ENCODE results near the gene EXOC6B. TPM values are rescaled to one million over a fixed set of nuclear protein-coding genes. Genes with fewer than 3 reads are reported as not detected.

EXOC6B gene
- total RNA-seq, 1 experiment from 2014 or later = 34.3 TPM

DNA sequence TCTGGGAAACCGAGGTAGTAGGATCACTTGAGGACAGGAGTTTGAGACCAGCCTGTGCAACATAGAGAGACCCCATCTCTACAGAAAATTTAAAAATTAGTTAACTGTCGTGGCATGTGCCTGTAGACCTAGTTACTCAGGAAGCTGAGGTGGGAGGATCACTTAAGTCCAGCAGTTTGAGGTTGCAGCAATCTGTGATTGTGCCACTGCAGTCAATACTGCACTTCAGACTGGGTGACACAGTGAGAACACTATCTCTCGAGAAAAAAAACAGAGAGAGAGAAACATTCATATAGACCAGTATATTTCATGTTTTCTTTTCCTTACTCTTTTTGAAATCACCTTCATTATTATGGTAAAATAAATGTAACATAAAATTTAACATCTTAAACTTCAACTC lies 387.5 kb downstream of the EXOC6B start:
- H3K4me3 ChIP-seq = no peak overlapping the region
- H3K79me2 ChIP-seq (ENCODE audit: low read depth) = no peaks in the 10 kb centered on the region
- no peak overlapping the region for H3K4me2 ChIP-seq
- BruUV-seq (replicated peaks) = no TSS peak
- ChIA-PET CTCF (no interaction called here), POLR2A (ENCODE audit: unreplicated experiment) (interaction anchor here (0.6 kb wide), 2 partner anchors 15 to 18 kb away, joined by 3 to 4 read pairs; no protein-coding TSS in a partner anchor)
- H3F3A ChIP-seq (ENCODE audit: insufficient read depth, low read depth) = no peaks in the 10 kb centered on the region
- H3K9me3 ChIP-seq (ENCODE audit: insufficient read depth, low read depth) = no peaks in the 10 kb centered on the region
- no peaks in the 10 kb centered on the region for H3K36me3 ChIP-seq (ENCODE audit: low read depth)
- H2AFZ ChIP-seq = no peak overlapping the region
- H3K4me1 ChIP-seq (replicated peaks; ENCODE audit: insufficient read depth) = no peaks in the 10 kb centered on the region
- H3K9me2 ChIP-seq (ENCODE audit: insufficient read depth) = no peaks in the 10 kb centered on the region
- no peaks in the 10 kb centered on the region for H4K20me1 ChIP-seq (ENCODE audit: insufficient read depth)
- no peak for TF ChIP-seq EZH2 (IDR thresholded peaks at IDR 0.05; ENCODE audit: low read depth)
- TF ChIP-seq, protein P1, sequence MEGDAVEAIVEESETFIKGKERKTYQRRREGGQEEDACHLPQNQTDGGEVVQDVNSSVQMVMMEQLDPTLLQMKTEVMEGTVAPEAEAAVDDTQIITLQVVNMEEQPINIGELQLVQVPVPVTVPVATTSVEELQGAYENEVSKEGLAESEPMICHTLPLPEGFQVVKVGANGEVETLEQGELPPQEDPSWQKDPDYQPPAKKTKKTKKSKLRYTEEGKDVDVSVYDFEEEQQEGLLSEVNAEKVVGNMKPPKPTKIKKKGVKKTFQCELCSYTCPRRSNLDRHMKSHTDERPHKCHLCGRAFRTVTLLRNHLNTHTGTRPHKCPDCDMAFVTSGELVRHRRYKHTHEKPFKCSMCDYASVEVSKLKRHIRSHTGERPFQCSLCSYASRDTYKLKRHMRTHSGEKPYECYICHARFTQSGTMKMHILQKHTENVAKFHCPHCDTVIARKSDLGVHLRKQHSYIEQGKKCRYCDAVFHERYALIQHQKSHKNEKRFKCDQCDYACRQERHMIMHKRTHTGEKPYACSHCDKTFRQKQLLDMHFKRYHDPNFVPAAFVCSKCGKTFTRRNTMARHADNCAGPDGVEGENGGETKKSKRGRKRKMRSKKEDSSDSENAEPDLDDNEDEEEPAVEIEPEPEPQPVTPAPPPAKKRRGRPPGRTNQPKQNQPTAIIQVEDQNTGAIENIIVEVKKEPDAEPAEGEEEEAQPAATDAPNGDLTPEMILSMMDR (conservative IDR thresholded peaks at IDR 0.05) = no peak
- no peaks in the 10 kb centered on the region for H3K27me3 ChIP-seq (ENCODE audit: insufficient read depth, low read depth)
- intact Hi-C loops (cut with micrococcal nuclease; ENCODE audit: unreplicated experiment) = no loop called here
- no peak for DNase-seq
- H3K27ac ChIP-seq = no peak overlapping the region

GRCh38 chr2:72431737-72432136 lies 394.1 kb downstream of the EXOC6B start:
- Histone ChIP-seq H3K4me1 (replicated peaks; ENCODE audit: insufficient read depth) (no peaks in the 10 kb centered on the region), H2AFZ (no peak overlapping the region), H3K9me3 (ENCODE audit: insufficient read depth, low read depth) (no peaks in the 10 kb centered on the region), H3K4me2 (no peak overlapping the region), H3K9me2 (ENCODE audit: insufficient read depth) (no peaks in the 10 kb centered on the region), H4K20me1 (ENCODE audit: insufficient read depth) (no peaks in the 10 kb centered on the region), H3F3A (ENCODE audit: insufficient read depth, low read depth) (no peaks in the 10 kb centered on the region), H3K79me2 (ENCODE audit: low read depth) (no peaks in the 10 kb centered on the region), H3K36me3 (ENCODE audit: low read depth) (no peaks in the 10 kb centered on the region), H3K27ac (no peak overlapping the region), H3K4me3 (no peak overlapping the region), H3K27me3 (ENCODE audit: insufficient read depth, low read depth) (no peaks in the 10 kb centered on the region)
- BruUV-seq (replicated peaks) = no TSS peak
- ChIA-PET POLR2A (ENCODE audit: unreplicated experiment) (no interaction called here), CTCF (no interaction called here)
- intact Hi-C loops (cut with micrococcal nuclease; ENCODE audit: unreplicated experiment) = no loop called here
- TF ChIP-seq, protein P1 (conservative IDR thresholded peaks at IDR 0.05) = no peak
- TF ChIP-seq EZH2 (IDR thresholded peaks at IDR 0.05; ENCODE audit: low read depth) = no peak
- DNase-seq = no peak

GRCh38 chr2:72427022-72427861 lies 398.6 kb downstream of the EXOC6B start:
- H2AFZ ChIP-seq = no peak overlapping the region
- intact Hi-C loops (cut with micrococcal nuclease; ENCODE audit: unreplicated experiment) = no loop called here

More at GRCh38 chr2:72427022-72427861, 398.6 kb downstream of the EXOC6B start:
- 0 out of 2 replicates have a peak, but pooled peaks cover 2% of the 10 kb centered on the region for H3K9me3 ChIP-seq (ENCODE audit: insufficient read depth, low read depth)
- H3K4me2 ChIP-seq = no peak overlapping the region
- H3K36me3 ChIP-seq (ENCODE audit: low read depth) = no peaks in the 10 kb centered on the region
- no peaks in the 10 kb centered on the region for H3K27me3 ChIP-seq (ENCODE audit: insufficient read depth, low read depth)
- CTCF ChIA-PET = no interaction called here
- no peaks in the 10 kb centered on the region for H3K79me2 ChIP-seq (ENCODE audit: low read depth)
- no peak overlapping the region for H3K27ac ChIP-seq
- DNase-seq = no peak
- no peaks in the 10 kb centered on the region for H4K20me1 ChIP-seq (ENCODE audit: insufficient read depth)
- H3K9me2 ChIP-seq (ENCODE audit: insufficient read depth) = no peaks in the 10 kb centered on the region
- H3K4me3 ChIP-seq = no peak overlapping the region
- no peaks in the 10 kb centered on the region for H3F3A ChIP-seq (ENCODE audit: insufficient read depth, low read depth)
- no TSS peak for BruUV-seq (replicated peaks)
- TF ChIP-seq, protein P1 (conservative IDR thresholded peaks at IDR 0.05) = no peak
- TF ChIP-seq EZH2 (IDR thresholded peaks at IDR 0.05; ENCODE audit: low read depth) = no peak
- no peaks in the 10 kb centered on the region for H3K4me1 ChIP-seq (replicated peaks; ENCODE audit: insufficient read depth)
- POLR2A ChIA-PET (ENCODE audit: unreplicated experiment) = no interaction called here
